ENCODE results near the gene SEC11C. TPM values are rescaled to one million over a fixed set of nuclear protein-coding genes. Genes with fewer than 3 reads are reported as not detected.

SEC11C gene
- polyA plus RNA-seq, 3 donors: 69.7 to 74.6 (median 70.6) TPM

DNA sequence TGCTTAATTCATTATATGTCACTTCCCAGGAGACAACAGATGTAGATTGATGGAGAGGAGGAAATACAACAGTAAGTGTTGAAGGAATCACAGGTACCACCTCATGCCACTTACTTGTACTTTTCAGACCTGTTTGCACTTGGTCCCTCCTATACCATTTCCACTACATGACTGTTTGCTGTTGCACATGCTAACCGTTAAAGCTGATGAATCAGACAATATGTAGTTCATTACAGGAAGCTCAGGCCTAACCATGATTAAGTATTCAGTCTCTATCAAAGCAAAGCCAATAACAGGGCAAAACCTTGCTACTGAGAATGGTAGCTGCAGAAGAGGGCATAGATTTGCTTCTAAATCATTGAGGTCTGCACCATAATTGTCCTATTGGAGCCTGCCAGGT is 50.1 kb downstream of the SEC11C start:
- DNase-seq (ENCODE audit: extremely low read depth in 1 of 11, low read depth in 9 of 11, low spot score in 4 of 11): no peak

DNA sequence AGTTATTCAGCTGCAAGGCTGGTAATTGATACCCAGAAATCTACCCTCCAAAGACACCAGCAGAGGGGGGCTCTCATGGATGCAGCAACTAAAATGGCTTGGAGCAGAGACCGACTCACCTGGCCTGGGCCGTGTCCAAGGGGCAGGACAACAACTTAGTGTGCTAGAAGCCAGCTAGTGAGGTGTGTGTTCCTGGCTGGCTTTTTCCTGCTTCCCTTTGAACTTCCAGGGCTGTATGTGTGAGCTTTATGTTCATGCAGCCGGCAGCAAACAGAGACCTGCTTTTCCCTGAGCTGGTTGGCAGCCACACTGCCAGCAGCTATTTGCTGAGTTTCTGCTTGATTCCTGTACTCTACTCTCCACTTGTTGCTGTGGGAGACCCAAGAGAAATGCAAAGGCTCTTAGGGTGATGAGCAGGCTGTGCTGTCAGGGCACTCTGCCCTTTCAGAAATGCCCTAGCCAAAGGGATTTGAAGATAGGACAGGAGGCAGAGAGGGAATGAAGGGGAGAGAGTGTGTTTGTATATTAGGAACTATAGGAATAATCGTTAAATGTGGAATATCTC is 56.6 kb downstream of the SEC11C start:
- DNase-seq (ENCODE audit: extremely low read depth in 1 of 11, low read depth in 9 of 11, low spot score in 4 of 11): no peak

DNA sequence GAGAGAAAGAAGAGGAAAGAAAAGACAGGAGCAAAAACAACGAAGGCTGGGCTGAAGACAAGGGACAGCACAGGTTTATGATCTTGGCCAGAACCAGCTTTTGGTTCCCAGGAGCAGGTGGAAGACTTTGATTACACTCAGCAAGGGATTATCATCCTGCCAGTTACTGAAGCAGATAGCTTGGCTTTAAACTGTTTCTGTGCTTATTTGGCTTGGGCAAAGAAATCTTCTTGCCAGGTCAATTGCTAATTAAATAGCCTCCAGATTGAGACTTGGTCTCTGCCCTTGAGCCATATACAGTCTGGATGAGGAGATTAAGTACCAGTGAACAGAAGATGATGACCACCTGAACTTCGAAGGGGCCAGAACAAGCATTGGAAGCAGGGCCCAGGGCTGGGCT is 58.0 kb downstream of the SEC11C start:
- DNase-seq (ENCODE audit: extremely low read depth in 1 of 11, low read depth in 9 of 11, low spot score in 4 of 11): no peak

DNA sequence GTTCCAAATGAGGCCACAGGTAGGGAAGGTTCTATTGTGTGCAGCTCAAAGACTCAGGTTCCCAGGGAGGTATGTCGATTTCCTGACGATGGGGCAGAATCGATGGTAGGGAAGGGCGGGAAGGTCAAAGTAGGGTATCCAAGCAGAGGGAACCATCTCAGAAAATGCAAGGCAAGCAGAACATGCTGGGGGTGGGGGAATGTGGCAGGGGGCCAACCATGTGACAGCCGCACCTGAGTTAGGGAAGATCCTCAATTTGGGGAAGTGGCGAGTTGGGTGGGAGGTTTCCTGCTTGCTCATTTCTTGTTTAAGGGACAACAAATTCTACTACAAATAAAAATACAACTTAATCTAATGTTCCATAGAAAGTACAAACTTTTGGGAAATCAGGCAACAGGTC is 58.5 kb downstream of the SEC11C start:
- no peak for DNase-seq (ENCODE audit: extremely low read depth in 1 of 11, low read depth in 9 of 11, low spot score in 4 of 11)

DNA sequence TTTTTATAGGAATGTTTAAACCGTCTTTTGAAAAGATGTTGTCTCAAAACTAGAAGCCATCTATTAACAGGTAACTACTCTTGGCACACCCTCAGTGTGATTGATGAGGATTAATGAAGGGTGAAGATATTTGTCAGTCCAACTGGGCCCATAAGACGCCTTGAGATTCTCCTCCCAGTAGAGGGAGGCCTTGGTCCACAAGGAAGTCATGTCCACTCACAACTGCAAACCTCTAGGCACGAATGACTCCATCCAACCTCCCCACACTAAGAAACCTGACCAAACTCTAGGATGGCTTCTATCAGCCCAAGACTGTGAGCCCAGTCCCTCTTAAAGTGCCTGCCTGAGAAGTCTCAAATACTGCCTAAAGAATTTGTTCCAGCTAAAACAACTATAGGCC is 61.1 kb downstream of the SEC11C start:
- DNase-seq (ENCODE audit: extremely low read depth in 1 of 11, low read depth in 9 of 11, low spot score in 4 of 11): no peak

DNA sequence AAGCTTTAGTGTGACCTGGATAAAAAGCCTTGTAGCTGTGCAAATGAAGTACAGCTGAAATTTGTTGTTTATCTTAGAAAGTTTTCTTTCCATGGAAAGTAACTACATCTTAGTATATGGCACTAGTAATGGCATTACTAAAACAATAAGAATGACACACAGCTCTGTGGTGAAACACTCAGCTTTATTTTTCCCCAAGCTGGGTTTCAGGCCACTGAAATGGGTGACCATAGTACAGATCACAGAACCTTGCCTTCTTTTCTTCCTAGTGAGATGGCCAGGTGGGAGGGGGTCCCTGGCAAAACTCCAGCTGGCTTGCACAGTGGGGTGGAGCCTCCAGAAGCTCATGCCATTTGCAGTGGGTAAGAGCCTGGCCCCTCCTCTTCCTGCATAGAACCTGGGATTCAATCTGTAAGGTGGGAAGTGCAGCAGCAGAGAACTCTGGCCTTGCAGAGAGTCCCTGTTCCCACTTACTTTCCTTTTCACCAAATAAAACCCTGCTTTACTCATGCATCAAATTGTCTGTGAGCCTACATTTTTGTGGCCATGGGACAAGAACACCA is 62.7 kb downstream of the SEC11C start:
- no peak for DNase-seq (ENCODE audit: extremely low read depth in 1 of 11, low read depth in 9 of 11, low spot score in 4 of 11)

DNA sequence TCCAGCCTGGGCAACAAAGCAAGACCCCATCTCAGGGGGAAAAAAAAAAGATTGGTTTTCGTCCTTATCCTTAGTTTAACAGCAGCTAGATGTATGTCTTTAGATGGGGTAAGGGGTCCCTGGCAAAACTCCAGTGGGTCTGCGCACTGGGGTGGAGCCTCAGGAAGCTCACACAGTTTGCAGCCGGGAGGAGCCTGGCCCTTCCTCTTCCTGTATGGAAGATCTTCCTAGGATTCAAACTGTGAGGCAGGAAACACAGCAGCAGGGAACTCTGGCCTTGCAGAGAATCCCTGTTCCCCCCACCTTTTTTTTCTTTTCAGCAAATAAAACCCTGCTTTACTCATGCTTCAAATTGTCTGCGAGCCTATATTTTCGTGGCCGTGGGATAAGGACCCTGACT is 67.8 kb downstream of the SEC11C start:
- DNase-seq (ENCODE audit: extremely low read depth in 1 of 11, low read depth in 9 of 11, low spot score in 4 of 11): no peak

Other genes starting within 250 kb of the SEC11C start
- 1 to 10 TPM in 1 of 3 donors, under 1 TPM in 1, not detected in 1; 0.80 to 1.1 TPM for gene GRP, start 80.3 kb downstream of the SEC11C start, polyA plus RNA-seq (ENCODE audit: insufficient read length in 3 of 3)
- not detected for gene RAX, start 133.6 kb downstream of the SEC11C start, polyA plus RNA-seq (ENCODE audit: insufficient read length in 3 of 3)
- gene CPLX4, start 178.8 kb downstream of the SEC11C start, polyA plus RNA-seq (ENCODE audit: insufficient read length in 3 of 3): under 1 TPM; 0.06 to 0.23 (median 0.16) TPM
- 100 to 1,000 TPM in 2 of 3 donors, 10 to 100 TPM in 1; 98.9 to 124 (median 113) TPM for gene LMAN1, start 219.4 kb downstream of the SEC11C start, polyA plus RNA-seq (ENCODE audit: insufficient read length in 3 of 3)